Hepatocyte (in vitro differentiated cells): ENCODE data around the gene PAPPA.

Experiments
- CTCF ChIP-seq: fragments of 200-600 bp; sonication (generic); IDR thresholded peaks from 2 replicates; pipeline ENCODE4 v1.5.1; 2016; ENCODE audit warnings: antibody characterized with exemption, mild to moderate bottlenecking; ENCODE audit not compliant: poor library complexity
- EZH2 ChIP-seq: fragments of 200-600 bp; sonication (generic); IDR thresholded peaks from 2 replicates; pipeline ENCODE4 v1.6.1; 2016; ENCODE audit warnings: antibody characterized with exemption, mild to moderate bottlenecking, borderline replicate concordance

DNA sequence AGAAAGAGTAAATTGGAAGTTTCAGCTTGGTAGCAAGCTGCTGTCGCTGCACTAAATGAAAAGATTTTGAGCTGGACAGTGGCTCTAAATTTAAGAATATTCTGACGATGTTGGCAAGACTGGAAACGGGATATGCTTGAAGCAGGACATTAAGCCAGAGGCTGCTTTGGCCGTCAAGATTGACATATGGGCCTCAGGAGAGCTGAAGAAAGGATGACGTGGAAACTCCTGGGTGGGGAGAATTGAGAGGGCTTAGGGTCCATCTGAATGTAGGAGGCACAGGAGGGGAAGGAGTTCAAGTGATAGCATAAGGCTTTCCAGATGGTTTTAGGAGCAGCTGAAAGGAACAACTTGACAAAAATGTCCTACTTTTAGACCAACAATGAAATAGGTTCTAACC is 108.9 kb downstream of the PAPPA start:
- TF ChIP-seq CTCF (no peak), EZH2 (no peak)
